ENCODE measurements around the gene BAK1.

DNA sequence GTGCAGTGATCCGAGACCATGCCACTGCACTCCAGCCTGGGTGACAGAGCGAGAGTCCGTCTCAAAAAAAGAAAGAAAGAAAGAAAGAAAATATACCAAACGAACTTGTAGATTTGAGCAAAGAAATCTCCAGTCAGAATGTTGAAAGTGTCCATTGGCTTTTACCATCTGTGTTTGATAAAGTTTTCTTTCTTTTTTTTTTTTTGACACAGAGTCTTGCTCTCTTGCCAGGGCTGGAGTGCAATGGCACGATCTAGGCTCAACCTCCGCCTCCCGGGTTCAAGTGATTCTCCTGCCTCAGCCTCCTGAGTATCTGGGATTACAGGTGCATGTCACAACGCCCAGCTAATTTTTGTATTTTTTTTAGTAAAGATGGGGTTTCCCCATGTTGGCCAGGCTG lies 21.3 kb downstream of the BAK1 start:
- no peak for TF ChIP-seq EP300 (IDR thresholded peaks at IDR 0.05)
- TF ChIP-seq POLR2AphosphoS5 (IDR thresholded peaks at IDR 0.05) = no peak

Measured in upper lobe of left lung (tissue), 4 donors.